Lower leg skin (tissue), 4 donors: Measurements from ENCODE around the gene TOR4A. TPM values are rescaled to one million over a fixed set of nuclear protein-coding genes. Genes with fewer than 3 reads are reported as not detected.

ENCODE experiments used
- DNase-seq, 2 donors: peaks; one replicate each; pipeline ENCODE4 v3.0.0-alpha.2; 2019; ENCODE audit warnings: low spot score in 2 of 2
- H3K4me3 ChIP-seq: fragments of 200-600 bp; sonication (generic); 2 replicates; pipeline ENCODE4 v1.5.1; 2017; ENCODE audit warnings: mild to moderate bottlenecking, low read depth; ENCODE audit not compliant: poor library complexity, severe bottlenecking
- POLR2A ChIP-seq, 2 donors: fragments of 450-650 bp; IDR thresholded peaks; one replicate each; pipeline ENCODE4 v1.6.1; 2016 to 2017; ENCODE audit warnings: antibody characterized with exemption in 2 of 2, mild to moderate bottlenecking in 1 of 2, moderate library complexity in 1 of 2
- WGBS, 2 donors: methylation state at CpG; one replicate each; pipeline ENCODE4 v1.1.5; 2018; 5-methylcytosine and 5-hydroxymethylcytosine counted together
- intact Hi-C: fragments of 100-400 bp; cut with DNase I; formaldehyde crosslinking; loops from one replicate; pipeline ENCODE4 v1.15.0; 2023; ENCODE audit warnings: low total_unique reads
- total RNA-seq, 4 donors: library from RNA; depleted of rRNA; stranded (reverse); fragments of >200 nt; gene quantifications; one replicate each; pipeline ENCODE4 v1.1.0, GENCODE V29; 2016
- TF ChIP-seq, protein P1 (sequence below), 3 donors: fragments of 450-650 bp; IDR thresholded peaks; one replicate each; pipeline ENCODE4 v1.5.1; 2016; ENCODE audit warnings: antibody characterized with exemption in 3 of 3, mild to moderate bottlenecking in 3 of 3, moderate library complexity in 2 of 3

Gene TOR4A
- total RNA-seq, 4 donors from 2014 or later = 4.9 to 7.4 (median 5.6) TPM

DNA sequence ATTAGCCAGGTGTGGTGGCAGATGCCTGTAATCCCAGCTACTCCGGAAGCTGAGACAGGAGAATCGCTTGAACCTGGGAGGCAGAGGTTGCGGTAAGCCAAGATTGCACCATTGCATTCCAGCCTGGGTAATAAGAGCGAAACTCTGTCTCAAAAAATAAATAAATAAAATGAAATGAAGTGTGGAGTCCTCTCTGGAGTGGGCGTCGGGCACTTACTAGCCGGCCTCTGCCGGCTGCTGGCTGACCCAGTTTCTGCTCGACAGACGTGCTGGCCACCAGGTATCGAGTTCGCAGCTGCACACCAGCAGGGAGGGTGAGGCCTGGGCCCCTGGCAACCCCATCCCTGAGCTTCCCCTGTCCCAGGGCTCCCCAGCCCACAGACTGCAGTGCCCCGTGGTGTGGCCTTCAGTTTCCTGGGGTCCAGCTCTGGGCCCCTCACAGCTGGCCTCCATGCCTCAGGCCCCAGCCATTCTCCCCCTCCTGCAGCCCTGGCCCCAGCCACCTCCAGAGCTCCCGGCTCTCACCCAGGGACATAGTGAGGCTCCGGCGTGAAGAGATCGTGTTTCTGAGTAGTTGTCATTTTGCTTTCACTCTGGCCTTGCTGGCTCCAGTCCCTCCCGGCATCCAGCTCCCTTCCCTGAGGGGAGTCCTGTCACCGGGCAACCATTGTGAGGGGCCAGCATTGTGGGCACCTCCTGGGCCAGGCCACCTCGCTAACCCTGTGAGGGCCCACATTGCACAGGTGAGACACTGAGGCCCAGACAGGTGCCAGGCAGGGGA, 30.2 kb upstream of the TOR4A start:
- TF ChIP-seq, protein P1, sequence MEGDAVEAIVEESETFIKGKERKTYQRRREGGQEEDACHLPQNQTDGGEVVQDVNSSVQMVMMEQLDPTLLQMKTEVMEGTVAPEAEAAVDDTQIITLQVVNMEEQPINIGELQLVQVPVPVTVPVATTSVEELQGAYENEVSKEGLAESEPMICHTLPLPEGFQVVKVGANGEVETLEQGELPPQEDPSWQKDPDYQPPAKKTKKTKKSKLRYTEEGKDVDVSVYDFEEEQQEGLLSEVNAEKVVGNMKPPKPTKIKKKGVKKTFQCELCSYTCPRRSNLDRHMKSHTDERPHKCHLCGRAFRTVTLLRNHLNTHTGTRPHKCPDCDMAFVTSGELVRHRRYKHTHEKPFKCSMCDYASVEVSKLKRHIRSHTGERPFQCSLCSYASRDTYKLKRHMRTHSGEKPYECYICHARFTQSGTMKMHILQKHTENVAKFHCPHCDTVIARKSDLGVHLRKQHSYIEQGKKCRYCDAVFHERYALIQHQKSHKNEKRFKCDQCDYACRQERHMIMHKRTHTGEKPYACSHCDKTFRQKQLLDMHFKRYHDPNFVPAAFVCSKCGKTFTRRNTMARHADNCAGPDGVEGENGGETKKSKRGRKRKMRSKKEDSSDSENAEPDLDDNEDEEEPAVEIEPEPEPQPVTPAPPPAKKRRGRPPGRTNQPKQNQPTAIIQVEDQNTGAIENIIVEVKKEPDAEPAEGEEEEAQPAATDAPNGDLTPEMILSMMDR (IDR thresholded peaks at IDR 0.05) = no peak
- no peak for TF ChIP-seq POLR2A (IDR thresholded peaks at IDR 0.05)
- H3K4me3 ChIP-seq = no peak overlapping the region
- DNase-seq = no peak
- WGBS, 2 donors = 78 to 86% methylated on average over 20 of the region's 20 CpGs
- intact Hi-C loops = no loop called here

DNA sequence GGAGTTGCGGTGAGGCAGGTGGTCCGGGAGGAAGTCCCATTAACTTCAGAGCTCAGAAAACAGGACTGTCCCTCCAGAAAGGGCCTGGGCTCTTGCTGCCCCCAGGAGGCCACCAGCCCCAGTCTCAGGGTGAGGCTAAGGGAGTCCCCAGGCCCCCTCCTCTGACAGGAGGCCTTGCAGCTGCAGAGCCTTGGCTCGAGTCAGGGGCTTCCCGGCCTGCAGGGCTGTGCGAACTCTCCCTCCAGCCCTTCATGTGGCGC, 29.7 kb upstream of the TOR4A start:
- no peak for DNase-seq
- TF ChIP-seq, protein P1 (IDR thresholded peaks at IDR 0.05) = no peak
- no peak for TF ChIP-seq POLR2A (IDR thresholded peaks at IDR 0.05)
- intact Hi-C loops = no loop called here
- no peak overlapping the region for H3K4me3 ChIP-seq
- WGBS, 2 donors = 91 to 93% methylated on average over 4 to 6 of the region's 6 CpGs

DNA sequence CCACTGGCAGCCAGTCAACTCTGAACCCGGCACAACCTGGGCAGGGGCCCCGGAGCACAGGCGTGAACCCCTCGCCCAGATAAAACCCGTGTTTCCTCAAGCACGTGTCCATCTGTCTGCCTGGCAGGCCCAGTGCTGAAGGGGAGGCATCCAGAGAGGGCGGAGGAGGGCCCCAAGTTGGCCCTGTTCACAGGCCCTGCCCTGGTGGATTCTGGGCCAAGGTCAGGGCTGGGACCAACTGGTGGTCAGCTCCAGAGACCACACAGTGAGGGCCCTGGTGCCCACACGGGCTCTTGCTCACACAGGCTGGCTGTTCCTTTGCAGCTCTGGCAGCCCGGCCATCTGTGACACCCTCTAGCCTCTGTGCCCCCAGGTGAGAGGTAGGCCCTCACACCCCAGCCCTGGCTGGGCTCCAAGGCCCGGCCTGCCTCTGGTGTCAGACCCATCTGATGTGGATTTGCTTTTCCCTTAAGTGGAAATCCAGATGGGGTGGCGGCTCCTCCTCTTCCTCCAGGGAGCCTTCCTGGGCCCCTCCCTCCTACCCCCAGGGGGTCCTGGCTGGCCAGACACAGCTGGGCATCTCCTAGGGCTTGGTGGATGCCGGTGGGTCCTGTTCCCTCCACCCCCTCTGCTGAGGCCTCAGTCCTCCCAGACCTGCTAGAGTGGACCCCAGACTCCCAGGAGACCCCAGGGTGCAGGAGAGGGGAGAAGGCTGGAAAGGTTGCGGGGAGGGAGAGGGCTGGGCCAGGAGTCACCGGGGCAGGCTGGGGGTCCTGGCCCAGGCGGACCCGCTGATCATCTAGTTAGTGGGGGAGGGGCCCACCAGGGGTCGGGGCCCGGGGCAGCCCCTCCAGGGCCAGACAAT, 27.0 kb upstream of the TOR4A start:
- WGBS, 2 donors = 47 to 60% methylated on average over 16 of the region's 18 CpGs
- no peak for DNase-seq
- no peak overlapping the region for H3K4me3 ChIP-seq
- intact Hi-C loops = no loop called here
- TF ChIP-seq, protein P1 (IDR thresholded peaks at IDR 0.05) = no peak
- TF ChIP-seq POLR2A (IDR thresholded peaks at IDR 0.05) = no peak

DNA sequence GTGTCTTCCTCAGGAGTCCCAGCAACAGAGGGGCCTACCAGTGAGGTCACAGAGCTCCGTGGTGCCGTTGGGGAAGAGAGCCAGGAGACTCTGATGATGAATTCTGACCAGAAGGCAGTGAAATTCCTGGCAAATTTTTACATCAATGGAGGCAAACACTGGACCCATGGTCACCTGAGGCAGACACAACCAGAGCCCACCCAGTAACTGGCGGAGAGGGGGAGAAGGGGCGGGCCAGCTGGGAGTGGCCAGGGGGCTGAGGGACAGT, 26.4 kb upstream of the TOR4A start, which contains the start of gene STPG3:
STPG3 (plus strand) TSS at position 93 of the 268 bp plus-strand sequence; CDS start at position 94, 1 bp downstream.
- DNase-seq = no peak
- WGBS, 2 donors = 72 to 82% methylated on average over 4 of the region's 4 CpGs
- H3K4me3 ChIP-seq = no peak within 1 kb of the TSS
- intact Hi-C loops = no loop called here
- TF ChIP-seq, protein P1 (IDR thresholded peaks at IDR 0.05) = no peak
- TF ChIP-seq POLR2A (IDR thresholded peaks at IDR 0.05) = no peak

DNA sequence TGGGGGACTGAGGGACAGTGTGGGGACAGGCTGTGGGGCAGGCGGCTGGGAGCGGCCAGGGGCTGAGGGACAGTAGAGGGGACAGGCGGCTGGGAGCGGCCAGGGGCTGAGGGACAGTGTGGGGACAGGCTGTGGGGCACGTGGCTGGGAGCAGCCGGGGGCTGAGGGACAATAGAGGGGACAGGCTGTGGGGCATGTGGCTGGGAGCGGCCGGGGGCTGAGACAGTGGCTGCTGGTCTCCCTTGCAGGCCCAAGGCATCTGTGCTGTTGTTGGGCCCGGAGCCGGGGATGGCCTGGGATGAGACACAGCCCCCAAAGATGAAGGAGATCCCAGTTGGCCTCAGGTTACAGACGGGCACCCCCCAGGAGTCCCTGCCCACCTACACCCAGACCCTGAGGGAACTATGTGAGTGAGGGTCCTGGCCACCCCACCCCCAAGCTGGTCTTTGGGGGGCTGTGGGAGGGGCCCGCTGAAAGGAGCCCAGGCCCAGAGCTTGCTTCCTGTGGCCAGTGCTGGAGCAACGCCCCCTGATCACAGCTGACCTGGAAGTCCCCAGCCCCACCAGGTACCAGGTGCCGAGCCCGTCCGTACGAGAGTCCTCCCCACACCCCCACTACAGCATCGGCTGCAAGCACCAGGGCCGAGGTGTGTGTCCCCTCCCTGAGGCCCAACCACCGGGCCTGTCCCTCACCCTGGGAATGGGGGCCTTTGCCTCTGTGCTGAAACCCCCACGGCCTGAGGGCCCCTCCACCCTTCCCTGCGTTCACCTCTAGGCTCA, 25.8 kb upstream of the TOR4A start:
- 83 to 86% methylated on average over 15 to 20 of the region's 22 CpGs for WGBS, 2 donors
- intact Hi-C loops = no loop called here
- TF ChIP-seq, protein P1 (IDR thresholded peaks at IDR 0.05) = no peak
- no peak for TF ChIP-seq POLR2A (IDR thresholded peaks at IDR 0.05)
- no peak for DNase-seq
- no peak overlapping the region for H3K4me3 ChIP-seq
